Central memory CD8-positive, alpha-beta T cell (primary cell): Measurements from ENCODE around the gene WIPF3.

Source experiments
- ATAC-seq: fragments of 150-1000 bp; cut with Tn5 transposase; replicated peaks from 2 replicates; pipeline ENCODE4 v1.10.0; 2022; ENCODE audit warnings: mild to moderate bottlenecking, moderate FRiP score, moderate number of reproducible peaks; ENCODE audit not compliant: poor library complexity, severe bottlenecking; ENCODE audit errors: extremely low read depth
- DNase-seq, 2 donors: peaks; one replicate each; pipeline ENCODE4 v3.0.0; 2021; ENCODE audit warnings: low spot score in 2 of 2
- H3K27ac Mint-ChIP-seq: one replicate; pipeline ENCODE4 v1.8.0; 2022; ENCODE audit warnings: low read depth, mild to moderate bottlenecking, moderate library complexity, mixed read lengths
- H3K27me3 Mint-ChIP-seq: one replicate; pipeline ENCODE4 v1.8.0; 2022; ENCODE audit warnings: mixed read lengths
- H3K36me3 Mint-ChIP-seq: one replicate; pipeline ENCODE4 v1.8.0; 2022; ENCODE audit warnings: mild to moderate bottlenecking, moderate library complexity, mixed read lengths; ENCODE audit not compliant: insufficient read depth
- H3K4me1 Mint-ChIP-seq: one replicate; pipeline ENCODE4 v1.8.0; 2022; ENCODE audit warnings: mixed read lengths
- H3K4me3 Mint-ChIP-seq: one replicate; pipeline ENCODE4 v1.8.0; 2022; ENCODE audit warnings: mild to moderate bottlenecking, moderate library complexity, mixed read lengths
- H3K9me3 Mint-ChIP-seq: one replicate; pipeline ENCODE4 v1.8.0; 2022; ENCODE audit warnings: mixed read lengths

Gene WIPF3

GRCh38 chr7:29806208-29806994, at the start of gene WIPF3:
Gene WIPF3, plus strand, starts transcription at chr7:29806508. Its CDS starts 28,217 bp downstream, at chr7:29834725.
- Mint-ChIP-seq H3K4me1 (no peaks in the 10 kb centered on the region), H3K9me3 (no peaks in the 10 kb centered on the region), H3K27ac (no peak within 1 kb of the TSS), H3K4me3 (no peak within 1 kb of the TSS), H3K36me3 (no peaks in the 10 kb centered on the region), H3K27me3 (peaks cover 89% of the 10 kb centered on the region)
- DNase-seq (no peak), ATAC-seq (no peak)

- ATAC-seq, result no peak
- DNase-seq, result no peak
- no peak overlapping the region for H3K4me3 Mint-ChIP-seq
Observed at GRCh38 chr7:29763266-29763665, 43.0 kb upstream of the WIPF3 start.

GRCh38 chr7:29764227-29764626, 42.1 kb upstream of the WIPF3 start:
- DNase-seq (no peak), ATAC-seq (no peak)
- Mint-ChIP-seq H3K4me1 (no peaks in the 10 kb centered on the region), H3K36me3 (peaks cover 2% of the 10 kb centered on the region), H3K9me3 (no peaks in the 10 kb centered on the region), H3K27me3 (peaks cover 39% of the 10 kb centered on the region), H3K4me3 (no peak overlapping the region), H3K27ac (no peak overlapping the region)

More at GRCh38 chr7:29763266-29763665, 43.0 kb upstream of the WIPF3 start:
- no peaks in the 10 kb centered on the region for H3K36me3 Mint-ChIP-seq
- no peaks in the 10 kb centered on the region for H3K9me3 Mint-ChIP-seq
- no peak overlapping the region for H3K27ac Mint-ChIP-seq
- H3K27me3 Mint-ChIP-seq, result peaks cover 39% of the 10 kb centered on the region
- no peaks in the 10 kb centered on the region for H3K4me1 Mint-ChIP-seq

- ATAC-seq (no peak), DNase-seq (no peak)
- Mint-ChIP-seq H3K36me3 (peaks cover 2% of the 10 kb centered on the region), H3K27me3 (peaks cover 50% of the 10 kb centered on the region), H3K4me3 (no peak overlapping the region), H3K4me1 (no peaks in the 10 kb centered on the region), H3K9me3 (no peaks in the 10 kb centered on the region), H3K27ac (no peak overlapping the region)
Observed at GRCh38 chr7:29765490-29765889, 40.8 kb upstream of the WIPF3 start.

GRCh38 chr7:29770371-29770770, 35.9 kb upstream of the WIPF3 start:
- Mint-ChIP-seq H3K4me3 (no peak overlapping the region), H3K27me3 (peaks cover 44% of the 10 kb centered on the region), H3K4me1 (no peaks in the 10 kb centered on the region), H3K9me3 (no peaks in the 10 kb centered on the region), H3K36me3 (peaks cover 3% of the 10 kb centered on the region), H3K27ac (no peak overlapping the region)
- ATAC-seq (no peak), DNase-seq (no peak)

- H3K36me3 Mint-ChIP-seq, result peaks cover 4% of the 10 kb centered on the region
- no peaks in the 10 kb centered on the region for H3K9me3 Mint-ChIP-seq
- H3K4me3 Mint-ChIP-seq, result no peak overlapping the region
- ATAC-seq (no peak), DNase-seq (no peak)
- H3K27me3 Mint-ChIP-seq, result peaks cover 44% of the 10 kb centered on the region
- H3K4me1 Mint-ChIP-seq, result no peaks in the 10 kb centered on the region
- no peak overlapping the region for H3K27ac Mint-ChIP-seq
Observed at GRCh38 chr7:29771081-29771816, 35.1 kb upstream of the WIPF3 start.

GRCh38 chr7:29779017-29779416, 27.3 kb upstream of the WIPF3 start:
- Mint-ChIP-seq H3K27ac (no peak overlapping the region), H3K36me3 (peaks cover 2% of the 10 kb centered on the region), H3K27me3 (peaks cover 84% of the 10 kb centered on the region), H3K4me1 (no peaks in the 10 kb centered on the region), H3K4me3 (no peak overlapping the region), H3K9me3 (no peaks in the 10 kb centered on the region)
- ATAC-seq (no peak), DNase-seq (no peak)

- no peak overlapping the region for H3K27ac Mint-ChIP-seq
- no peaks in the 10 kb centered on the region for H3K4me1 Mint-ChIP-seq
- peaks cover 78% of the 10 kb centered on the region for H3K27me3 Mint-ChIP-seq
- ATAC-seq, result no peak
- H3K36me3 Mint-ChIP-seq, result peaks cover 2% of the 10 kb centered on the region
- H3K4me3 Mint-ChIP-seq, result no peak overlapping the region
- H3K9me3 Mint-ChIP-seq, result no peaks in the 10 kb centered on the region
- DNase-seq, result no peak
Observed at GRCh38 chr7:29780346-29780745, 26.0 kb upstream of the WIPF3 start.

- no peaks in the 10 kb centered on the region for H3K36me3 Mint-ChIP-seq
- no peak for DNase-seq
Observed at GRCh38 chr7:29783671-29784070, 22.6 kb upstream of the WIPF3 start.

GRCh38 chr7:29793507-29793906, 12.8 kb upstream of the WIPF3 start:
- H3K36me3 Mint-ChIP-seq, result peaks cover 2% of the 10 kb centered on the region

More at GRCh38 chr7:29783671-29784070, 22.6 kb upstream of the WIPF3 start:
- no peak overlapping the region for H3K27ac Mint-ChIP-seq
- no peaks in the 10 kb centered on the region for H3K9me3 Mint-ChIP-seq
- ATAC-seq, result no peak
- H3K4me3 Mint-ChIP-seq, result no peak overlapping the region
- H3K4me1 Mint-ChIP-seq, result no peaks in the 10 kb centered on the region
- H3K27me3 Mint-ChIP-seq, result peaks cover 56% of the 10 kb centered on the region

GRCh38 chr7:29794959-29795629, 11.2 kb upstream of the WIPF3 start:
- Mint-ChIP-seq H3K27ac (no peak overlapping the region), H3K27me3 (peaks cover 20% of the 10 kb centered on the region), H3K9me3 (no peaks in the 10 kb centered on the region), H3K4me1 (no peaks in the 10 kb centered on the region), H3K36me3 (peaks cover 2% of the 10 kb centered on the region), H3K4me3 (no peak overlapping the region)
- ATAC-seq (no peak), DNase-seq (no peak)

More at GRCh38 chr7:29793507-29793906, 12.8 kb upstream of the WIPF3 start:
- Mint-ChIP-seq H3K27ac (no peak overlapping the region), H3K27me3 (peaks cover 13% of the 10 kb centered on the region), H3K4me3 (no peak overlapping the region), H3K9me3 (no peaks in the 10 kb centered on the region), H3K4me1 (no peaks in the 10 kb centered on the region)
- ATAC-seq (no peak), DNase-seq (no peak)

- H3K4me3 Mint-ChIP-seq, result no peak overlapping the region
- H3K27me3 Mint-ChIP-seq, result peaks cover 27% of the 10 kb centered on the region
- H3K9me3 Mint-ChIP-seq, result no peaks in the 10 kb centered on the region
- H3K27ac Mint-ChIP-seq, result no peak overlapping the region
- DNase-seq (no peak), ATAC-seq (no peak)
- H3K36me3 Mint-ChIP-seq, result peaks cover 2% of the 10 kb centered on the region
- H3K4me1 Mint-ChIP-seq, result no peaks in the 10 kb centered on the region
Observed at GRCh38 chr7:29795696-29796580, 10.4 kb upstream of the WIPF3 start.
